Measurements from ENCODE around the gene FSHB.

- TF ChIP-seq POLR2A (IDR thresholded peaks at IDR 0.05) = no peak
- no peak for TF ChIP-seq CTCF (IDR thresholded peaks at IDR 0.05)
These were observed 27.0 kb upstream of the FSHB start for GRCh38 chr11:30203850-30204249.
